Middle frontal gyrus (tissue), 1 donor: ENCODE results near the gene TENM4.

ENCODE experiments used
- DNase-seq: peaks from one replicate; pipeline ENCODE4 v3.0.0-alpha.2; 2015; ENCODE audit warnings: low spot score; ENCODE audit errors: extremely low spot score

The TENM4 gene

GRCh38 chr11:78796956-78797355 is 643.9 kb downstream of the TENM4 start:
- no peak for DNase-seq

DNA sequence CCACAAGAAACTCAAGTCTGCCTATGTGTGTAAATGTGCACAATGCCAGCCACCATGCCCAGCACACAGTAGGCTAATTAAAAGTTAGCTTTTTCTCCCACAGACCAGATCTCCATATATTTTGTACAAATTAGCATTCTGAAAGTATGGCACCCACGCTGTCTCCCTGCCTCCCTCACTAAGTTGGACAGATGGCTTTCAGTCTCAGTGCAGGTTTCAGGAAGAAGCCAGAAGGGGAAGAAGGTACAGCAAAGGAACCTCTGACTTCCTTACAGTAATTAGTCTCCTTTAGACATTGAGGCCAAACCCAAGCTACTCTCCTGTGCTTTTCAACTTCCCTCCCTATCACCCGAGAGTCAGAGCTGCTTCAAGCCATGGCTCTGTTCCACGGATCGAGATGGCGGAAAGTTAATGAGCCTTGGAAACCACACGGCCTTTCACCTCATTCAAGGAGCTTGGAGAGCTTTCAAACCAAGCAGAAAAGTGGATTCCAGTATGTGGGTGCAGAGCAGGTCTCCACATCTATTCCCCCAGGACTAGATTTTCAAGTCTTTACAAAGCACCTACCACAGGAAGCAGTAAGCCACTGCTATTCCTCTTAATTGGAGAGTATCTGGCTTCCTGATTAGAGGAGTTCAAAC is 645.1 kb downstream of the TENM4 start:
- DNase-seq: no peak

GRCh38 chr11:78791964-78792363 is 648.9 kb downstream of the TENM4 start:
- DNase-seq: no peak

DNA sequence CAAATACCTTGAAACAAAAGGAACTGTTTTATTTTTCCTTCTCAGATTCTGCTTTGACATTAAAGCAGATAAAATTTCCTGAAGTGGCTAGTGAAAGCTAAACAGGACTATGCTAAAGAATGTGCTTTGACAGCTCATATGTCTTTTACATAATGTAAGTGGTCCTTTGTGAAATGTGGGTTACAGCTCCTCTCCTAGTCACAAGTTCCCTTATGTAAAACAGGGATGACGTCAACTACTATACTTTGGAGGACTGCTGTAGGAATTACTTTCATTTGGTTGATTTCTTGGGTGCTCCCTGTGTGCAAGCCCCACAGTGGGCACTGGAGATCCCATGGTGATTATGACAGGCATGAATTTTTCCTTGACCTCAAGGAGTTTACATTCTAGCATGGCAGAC is 649.6 kb downstream of the TENM4 start:
- DNase-seq: no peak

DNA sequence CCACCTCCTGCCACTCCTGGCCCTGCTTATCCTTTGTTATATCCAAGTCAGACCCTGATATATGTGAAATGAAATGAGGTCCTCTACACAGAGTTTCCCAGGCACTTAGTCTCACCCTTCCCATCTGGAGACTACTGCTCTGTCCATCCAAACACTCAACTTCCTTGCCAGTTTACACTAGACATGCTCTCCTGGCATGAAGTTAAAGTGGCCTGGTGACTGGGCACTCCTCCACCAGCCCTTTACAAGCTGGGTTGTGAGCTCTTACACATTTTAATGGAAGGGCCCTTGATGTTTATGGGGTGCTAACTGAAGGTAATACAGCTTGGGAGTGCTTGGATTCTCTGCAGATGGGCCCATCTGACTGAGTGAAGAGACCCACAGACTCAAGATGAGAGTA is 650.0 kb downstream of the TENM4 start:
- DNase-seq: no peak

DNA sequence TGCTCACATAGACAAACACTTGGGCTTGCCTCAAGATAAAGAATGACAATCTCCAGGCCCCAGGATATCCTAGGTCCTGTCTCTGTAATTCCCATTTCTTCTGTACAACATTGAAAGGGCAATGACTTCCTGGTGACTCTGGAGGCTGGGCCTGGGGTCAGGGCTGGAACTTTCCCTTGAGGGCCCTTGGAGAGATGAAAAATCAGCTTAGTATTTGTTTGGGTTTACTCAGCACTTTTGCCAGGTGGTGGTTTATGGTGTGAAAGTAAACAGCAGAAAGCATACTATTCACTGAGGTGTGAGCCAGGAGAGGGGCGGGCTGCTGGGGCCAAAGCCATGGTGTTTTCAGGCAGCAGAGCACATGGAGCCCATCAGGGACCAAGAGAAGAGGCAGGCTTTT is 651.5 kb downstream of the TENM4 start:
- no peak for DNase-seq

DNA sequence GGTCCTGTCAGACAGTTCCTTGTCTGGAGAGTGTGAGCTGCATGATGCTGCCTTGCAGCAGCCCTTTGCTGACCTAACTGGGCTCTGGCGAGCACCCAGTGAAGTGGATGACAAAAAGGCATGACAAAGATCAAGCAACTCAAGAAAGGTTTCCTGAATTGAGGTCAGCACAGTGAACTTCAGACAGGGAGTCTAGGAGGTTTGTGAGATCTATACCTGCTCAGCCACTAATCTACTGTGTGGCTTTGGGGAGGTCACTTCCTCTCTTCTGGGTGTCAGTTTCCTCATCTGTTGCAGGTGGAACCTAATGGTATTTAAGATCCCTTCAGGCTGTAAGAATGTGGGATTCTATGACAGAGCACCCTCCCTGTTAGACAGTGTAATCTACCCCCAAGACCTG is 652.3 kb downstream of the TENM4 start:
- no peak for DNase-seq

- no peak for DNase-seq
These were observed 653.1 kb downstream of the TENM4 start for GRCh38 chr11:78787696-78788095.

GRCh38 chr11:78786746-78787145 is 654.1 kb downstream of the TENM4 start:
- DNase-seq: no peak

DNA sequence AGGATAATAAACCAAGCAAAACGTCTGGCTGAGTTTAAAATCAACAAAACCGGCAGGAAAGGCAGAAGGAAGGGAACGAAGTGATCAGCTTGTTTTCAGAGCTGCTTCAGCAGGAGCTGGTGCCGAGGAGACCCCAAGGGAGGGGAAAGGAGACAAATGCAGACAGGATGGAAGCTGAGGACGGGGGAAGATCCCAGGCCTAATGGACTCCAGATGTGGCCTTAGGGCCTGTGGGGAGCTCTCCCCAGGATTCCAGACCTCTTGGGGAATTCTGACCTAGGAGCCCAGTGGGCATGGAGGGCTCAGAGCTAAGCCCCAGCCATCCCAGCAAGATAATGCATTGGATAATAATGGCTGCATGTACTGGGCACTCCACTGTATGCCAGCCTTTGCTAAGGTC is 654.7 kb downstream of the TENM4 start:
- no peak for DNase-seq

DNA sequence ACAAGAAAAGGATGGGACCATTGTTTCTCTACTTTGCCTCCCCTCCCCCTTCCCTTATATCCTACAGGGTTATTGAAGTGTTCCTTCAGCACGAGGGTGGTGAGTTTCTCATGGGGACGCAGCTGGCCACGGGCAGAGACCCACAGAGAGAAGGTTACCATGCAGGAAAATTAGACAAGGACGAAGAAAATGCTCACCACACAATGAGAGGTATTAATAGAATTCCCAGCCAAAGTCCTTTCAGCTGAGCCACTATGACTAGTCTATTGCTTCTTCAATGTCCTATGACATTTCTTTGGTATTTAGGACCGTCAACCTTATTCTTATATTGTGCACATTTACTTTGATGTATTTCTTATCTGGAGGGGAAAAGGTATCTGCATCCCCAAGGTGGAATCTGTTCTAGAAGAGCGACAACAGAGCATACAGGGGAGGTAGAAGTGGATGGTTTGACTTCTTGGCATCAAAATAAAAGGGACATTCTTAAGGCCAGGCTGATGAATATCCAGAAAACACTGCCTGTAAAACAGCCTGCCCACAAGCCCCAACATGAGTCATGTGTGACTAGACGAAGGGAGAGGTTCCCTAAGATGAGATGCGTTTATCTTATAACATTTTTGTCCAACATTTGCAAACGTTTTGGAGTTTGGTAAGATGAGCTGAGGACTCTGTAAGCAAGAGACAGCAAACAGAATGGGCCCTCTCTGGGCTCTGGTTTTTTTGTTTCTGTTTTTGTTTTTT is 656.3 kb downstream of the TENM4 start:
- no peak for DNase-seq

- DNase-seq: no peak
These were observed 657.0 kb downstream of the TENM4 start for GRCh38 chr11:78783846-78784245.

- no peak for DNase-seq
These were observed 657.5 kb downstream of the TENM4 start for GRCh38 chr11:78783301-78783700.

- DNase-seq: no peak
These were observed 658.1 kb downstream of the TENM4 start for GRCh38 chr11:78782725-78783124.

GRCh38 chr11:78780889-78781288 is 659.9 kb downstream of the TENM4 start:
- no peak for DNase-seq

DNA sequence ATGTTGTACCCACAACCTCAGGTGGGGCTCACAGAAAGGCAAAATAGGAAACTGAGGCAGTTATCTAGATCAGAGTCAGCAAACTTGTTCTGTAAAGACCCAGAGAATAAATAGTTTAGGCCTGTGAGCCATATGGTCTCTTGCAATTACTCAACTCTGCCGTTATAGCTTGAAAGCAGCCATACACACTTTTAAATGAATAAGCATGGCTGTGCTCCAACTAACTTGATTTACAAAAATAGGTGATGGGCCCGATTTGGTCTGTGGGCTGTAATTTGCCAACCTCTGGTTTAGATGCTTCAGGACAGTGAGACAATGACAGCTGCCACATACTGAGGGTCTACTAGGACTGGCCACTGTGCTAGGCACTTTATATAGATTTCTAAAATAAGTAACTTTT is 667.3 kb downstream of the TENM4 start:
- DNase-seq: no peak

GRCh38 chr11:78773077-78773476 is 667.8 kb downstream of the TENM4 start:
- DNase-seq: no peak

GRCh38 chr11:78772186-78772585 is 668.6 kb downstream of the TENM4 start:
- no peak for DNase-seq

DNA sequence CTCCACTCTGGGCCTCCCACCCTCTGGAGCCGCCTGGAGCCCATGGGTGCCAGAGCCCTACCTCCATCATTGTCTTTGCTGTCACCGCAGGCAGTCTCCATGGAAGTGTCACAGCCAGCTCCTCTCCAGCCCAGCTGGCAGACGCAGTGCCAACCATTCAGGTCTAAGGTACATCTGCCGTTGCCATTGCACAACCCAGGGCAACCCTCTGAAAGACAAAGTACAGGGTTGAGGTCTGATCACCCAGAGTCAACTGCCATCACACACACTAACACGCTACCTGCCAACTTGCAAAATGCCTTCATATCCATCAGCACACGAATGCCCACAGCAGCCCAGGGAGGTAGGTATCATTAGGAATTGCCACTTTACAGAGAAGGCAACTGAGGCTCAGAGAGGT is 669.9 kb downstream of the TENM4 start:
- no peak for DNase-seq

GRCh38 chr11:78768971-78769370 is 671.9 kb downstream of the TENM4 start:
- DNase-seq: no peak

DNA sequence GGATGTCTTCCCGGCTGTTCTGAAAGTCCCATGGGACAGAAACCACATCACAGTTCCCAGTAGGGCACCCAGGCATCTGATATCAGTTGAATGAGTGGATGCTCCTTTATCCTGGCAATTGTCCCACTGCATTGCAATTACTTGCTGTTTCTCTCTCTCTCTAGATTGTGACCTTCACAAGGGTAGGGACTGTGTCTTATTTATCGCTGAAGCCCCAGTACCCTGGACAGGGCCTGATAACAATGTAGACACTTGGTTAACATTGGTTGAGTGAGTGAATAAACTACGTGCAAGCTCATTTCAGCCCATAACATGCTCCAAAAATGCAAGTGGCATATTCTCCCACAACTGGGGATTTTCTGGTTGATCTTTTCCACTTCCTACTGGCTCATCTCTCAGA is 672.5 kb downstream of the TENM4 start:
- no peak for DNase-seq

GRCh38 chr11:78767027-78767932 is 673.5 kb downstream of the TENM4 start:
- no peak for DNase-seq
